Right lobe of liver (tissue), 4 donors: ENCODE results near the gene CUL3.

Experiments used
- POLR2A ChIP-seq: fragments of 450-650 bp; IDR thresholded peaks from one replicate; pipeline ENCODE4 v1.6.1; 2017; ENCODE audit warnings: antibody characterized with exemption, mild to moderate bottlenecking
- TF ChIP-seq, protein P1 (sequence below), 4 donors: fragments of 200-600 bp in 3 of 4; fragments of 450-650 bp in 1 of 4; IDR thresholded peaks; one replicate each; pipeline versions ENCODE4 v1.5.1 to v1.8.0; 2016 to 2022; ENCODE audit warnings: antibody characterized with exemption in 4 of 4, mild to moderate bottlenecking in 2 of 4
- donor health status: DM: no; HTN: no; CAD: no.
- donor health status: DM: no; HTN: no; CAD: no.
- donor health status: DM: no; HTN: yes; CAD: no.

DNA sequence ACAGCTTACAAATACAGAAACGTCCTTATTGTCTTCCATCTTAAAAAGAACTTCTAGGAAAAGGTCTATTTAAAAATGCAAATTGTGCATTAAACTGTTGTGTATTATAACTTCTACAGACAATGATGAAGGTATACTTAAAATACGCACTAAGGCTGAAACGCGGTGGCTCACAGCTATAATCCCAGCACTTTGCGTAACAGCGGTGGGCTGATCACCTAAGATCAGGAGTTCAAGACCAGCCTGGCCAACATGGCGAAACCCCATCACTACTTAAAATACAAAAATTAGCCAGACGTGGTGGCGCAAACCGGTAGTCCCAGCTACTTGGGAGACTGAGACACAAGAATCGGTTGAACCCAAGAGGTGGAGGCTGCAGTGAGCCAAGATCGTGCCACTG is 4.9 kb downstream of the CUL3 start:
- TF ChIP-seq, protein P1, sequence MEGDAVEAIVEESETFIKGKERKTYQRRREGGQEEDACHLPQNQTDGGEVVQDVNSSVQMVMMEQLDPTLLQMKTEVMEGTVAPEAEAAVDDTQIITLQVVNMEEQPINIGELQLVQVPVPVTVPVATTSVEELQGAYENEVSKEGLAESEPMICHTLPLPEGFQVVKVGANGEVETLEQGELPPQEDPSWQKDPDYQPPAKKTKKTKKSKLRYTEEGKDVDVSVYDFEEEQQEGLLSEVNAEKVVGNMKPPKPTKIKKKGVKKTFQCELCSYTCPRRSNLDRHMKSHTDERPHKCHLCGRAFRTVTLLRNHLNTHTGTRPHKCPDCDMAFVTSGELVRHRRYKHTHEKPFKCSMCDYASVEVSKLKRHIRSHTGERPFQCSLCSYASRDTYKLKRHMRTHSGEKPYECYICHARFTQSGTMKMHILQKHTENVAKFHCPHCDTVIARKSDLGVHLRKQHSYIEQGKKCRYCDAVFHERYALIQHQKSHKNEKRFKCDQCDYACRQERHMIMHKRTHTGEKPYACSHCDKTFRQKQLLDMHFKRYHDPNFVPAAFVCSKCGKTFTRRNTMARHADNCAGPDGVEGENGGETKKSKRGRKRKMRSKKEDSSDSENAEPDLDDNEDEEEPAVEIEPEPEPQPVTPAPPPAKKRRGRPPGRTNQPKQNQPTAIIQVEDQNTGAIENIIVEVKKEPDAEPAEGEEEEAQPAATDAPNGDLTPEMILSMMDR (IDR thresholded peaks at IDR 0.05), result no peak
- no peak for TF ChIP-seq POLR2A
